GM18873 (cell line): ENCODE results near the gene PNLIPRP2.

Experiments
- ATAC-seq: cut with Tn5 transposase; IDR thresholded peaks from one replicate; pipeline ENCODE4 v1.9.1; 2021; ENCODE audit warnings: mild to moderate bottlenecking, moderate library complexity, moderate number of reproducible peaks; ENCODE audit not compliant: unreplicated experiment, low FRiP score

PNLIPRP2 gene

GRCh38 chr10:116648903-116649302 lies 28.1 kb downstream of the PNLIPRP2 start:
- ATAC-seq: no peak

- ATAC-seq: no peak
These were observed 33.1 kb downstream of the PNLIPRP2 start for GRCh38 chr10:116653885-116654284.

GRCh38 chr10:116654816-116655215 lies 34.1 kb downstream of the PNLIPRP2 start:
- ATAC-seq: no peak

- no peak for ATAC-seq
These were observed 34.8 kb downstream of the PNLIPRP2 start for GRCh38 chr10:116655568-116655967.

GRCh38 chr10:116656044-116656443 lies 35.3 kb downstream of the PNLIPRP2 start:
- ATAC-seq: no peak

GRCh38 chr10:116657863-116658551 lies 37.3 kb downstream of the PNLIPRP2 start:
- ATAC-seq: no peak

GRCh38 chr10:116659049-116659670 lies 38.4 kb downstream of the PNLIPRP2 start:
- ATAC-seq: no peak

GRCh38 chr10:116660860-116661259 lies 40.1 kb downstream of the PNLIPRP2 start:
- no peak for ATAC-seq

GRCh38 chr10:116663342-116663741 lies 42.6 kb downstream of the PNLIPRP2 start:
- no peak for ATAC-seq

GRCh38 chr10:116664631-116665030 lies 43.9 kb downstream of the PNLIPRP2 start:
- ATAC-seq: no peak

GRCh38 chr10:116665541-116666125 lies 44.9 kb downstream of the PNLIPRP2 start:
- no peak for ATAC-seq

- ATAC-seq: no peak
These were observed 46.7 kb downstream of the PNLIPRP2 start for GRCh38 chr10:116667484-116667883.

GRCh38 chr10:116668018-116668417 lies 47.3 kb downstream of the PNLIPRP2 start:
- no peak for ATAC-seq

- no peak for ATAC-seq
These were observed 47.7 kb downstream of the PNLIPRP2 start for GRCh38 chr10:116668446-116668845.

GRCh38 chr10:116669080-116669479 lies 48.3 kb downstream of the PNLIPRP2 start:
- ATAC-seq: no peak

GRCh38 chr10:116669832-116670644 lies 49.3 kb downstream of the PNLIPRP2 start:
- ATAC-seq: no peak

- no peak for ATAC-seq
These were observed 50.0 kb downstream of the PNLIPRP2 start for GRCh38 chr10:116670706-116671105.

- no peak for ATAC-seq
These were observed 50.6 kb downstream of the PNLIPRP2 start for GRCh38 chr10:116671274-116671926.

GRCh38 chr10:116672891-116673290 lies 52.1 kb downstream of the PNLIPRP2 start:
- ATAC-seq: no peak

- ATAC-seq: no peak
These were observed 53.1 kb downstream of the PNLIPRP2 start for GRCh38 chr10:116673866-116674265.
